Lower leg skin (tissue), 4 donors: ENCODE results near the gene MRPS16. TPM values are rescaled to one million over a fixed set of nuclear protein-coding genes. Genes with fewer than 3 reads are reported as not detected.
A peak's percentile ranks its signal among the peaks of the same experiment; 100 is the strongest.

Experiments used
- DNase-seq, 2 donors: peaks; one replicate each; pipeline ENCODE4 v3.0.0-alpha.2; 2019; ENCODE audit warnings: low spot score in 2 of 2
- H3K4me3 ChIP-seq: fragments of 200-600 bp; sonication (generic); 2 replicates; pipeline ENCODE4 v1.5.1; 2017; ENCODE audit warnings: mild to moderate bottlenecking, low read depth; ENCODE audit not compliant: poor library complexity, severe bottlenecking
- POLR2A ChIP-seq, 2 donors: fragments of 450-650 bp; IDR thresholded peaks; one replicate each; pipeline ENCODE4 v1.6.1; 2016 to 2017; ENCODE audit warnings: antibody characterized with exemption in 2 of 2, mild to moderate bottlenecking in 1 of 2, moderate library complexity in 1 of 2
- WGBS, 2 donors: methylation state at CpG; one replicate each; pipeline ENCODE4 v1.1.5; 2018; 5-methylcytosine and 5-hydroxymethylcytosine counted together
- intact Hi-C: fragments of 100-400 bp; cut with DNase I; formaldehyde crosslinking; loops from one replicate; pipeline ENCODE4 v1.15.0; 2023; ENCODE audit warnings: low total_unique reads
- total RNA-seq, 4 donors: library from RNA; depleted of rRNA; stranded (reverse); fragments of >200 nt; gene quantifications; one replicate each; pipeline ENCODE4 v1.1.0, GENCODE V29; 2016
- TF ChIP-seq, protein P1 (sequence below), 3 donors: fragments of 450-650 bp; IDR thresholded peaks; one replicate each; pipeline ENCODE4 v1.5.1; 2016; ENCODE audit warnings: antibody characterized with exemption in 3 of 3, mild to moderate bottlenecking in 3 of 3, moderate library complexity in 2 of 3

MRPS16 gene
- total RNA-seq, 4 donors from 2014 or later, result 25.3 to 43.3 (median 40.0) TPM

DNA sequence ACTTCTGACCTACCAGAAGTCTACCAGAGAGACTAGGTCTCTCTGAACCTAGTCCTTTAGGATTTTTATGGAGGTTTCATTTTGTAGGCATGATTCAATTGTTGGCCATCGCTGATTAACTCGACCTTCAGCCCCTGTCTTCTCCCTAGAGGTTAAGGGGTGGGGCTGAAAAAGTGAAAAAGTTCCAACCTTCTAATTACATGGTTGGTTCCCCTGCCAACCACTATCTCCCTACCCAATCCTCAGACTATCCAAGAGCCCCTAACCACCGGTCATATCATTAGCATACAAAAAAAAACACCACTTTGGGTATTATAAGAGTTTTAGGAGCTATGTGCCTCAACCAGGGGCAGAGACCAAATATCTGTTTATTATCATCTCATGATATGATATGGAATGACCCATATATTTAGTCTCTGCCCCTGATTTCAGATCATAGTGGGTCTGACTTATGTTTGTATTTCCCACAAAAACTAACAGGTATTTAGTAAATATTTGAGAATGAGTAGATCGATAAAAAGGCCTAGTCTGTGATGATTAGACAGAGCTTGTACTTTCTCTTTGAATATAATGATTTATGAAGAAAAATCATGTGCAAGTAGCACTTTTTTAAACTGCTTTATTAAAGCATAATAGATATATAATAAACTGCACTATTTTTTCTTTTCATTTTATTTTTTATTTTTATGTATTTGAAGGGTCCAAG lies 41.2 kb downstream of the MRPS16 start:
- no peak for DNase-seq
- 80 to 84% methylated on average over 4 of the region's 4 CpGs for WGBS, 2 donors
- no peak overlapping the region for H3K4me3 ChIP-seq
- TF ChIP-seq POLR2A (IDR thresholded peaks at IDR 0.05), result no peak
- TF ChIP-seq, protein P1, sequence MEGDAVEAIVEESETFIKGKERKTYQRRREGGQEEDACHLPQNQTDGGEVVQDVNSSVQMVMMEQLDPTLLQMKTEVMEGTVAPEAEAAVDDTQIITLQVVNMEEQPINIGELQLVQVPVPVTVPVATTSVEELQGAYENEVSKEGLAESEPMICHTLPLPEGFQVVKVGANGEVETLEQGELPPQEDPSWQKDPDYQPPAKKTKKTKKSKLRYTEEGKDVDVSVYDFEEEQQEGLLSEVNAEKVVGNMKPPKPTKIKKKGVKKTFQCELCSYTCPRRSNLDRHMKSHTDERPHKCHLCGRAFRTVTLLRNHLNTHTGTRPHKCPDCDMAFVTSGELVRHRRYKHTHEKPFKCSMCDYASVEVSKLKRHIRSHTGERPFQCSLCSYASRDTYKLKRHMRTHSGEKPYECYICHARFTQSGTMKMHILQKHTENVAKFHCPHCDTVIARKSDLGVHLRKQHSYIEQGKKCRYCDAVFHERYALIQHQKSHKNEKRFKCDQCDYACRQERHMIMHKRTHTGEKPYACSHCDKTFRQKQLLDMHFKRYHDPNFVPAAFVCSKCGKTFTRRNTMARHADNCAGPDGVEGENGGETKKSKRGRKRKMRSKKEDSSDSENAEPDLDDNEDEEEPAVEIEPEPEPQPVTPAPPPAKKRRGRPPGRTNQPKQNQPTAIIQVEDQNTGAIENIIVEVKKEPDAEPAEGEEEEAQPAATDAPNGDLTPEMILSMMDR (IDR thresholded peaks at IDR 0.05), result no peak
- intact Hi-C loops, result no loop called here

DNA sequence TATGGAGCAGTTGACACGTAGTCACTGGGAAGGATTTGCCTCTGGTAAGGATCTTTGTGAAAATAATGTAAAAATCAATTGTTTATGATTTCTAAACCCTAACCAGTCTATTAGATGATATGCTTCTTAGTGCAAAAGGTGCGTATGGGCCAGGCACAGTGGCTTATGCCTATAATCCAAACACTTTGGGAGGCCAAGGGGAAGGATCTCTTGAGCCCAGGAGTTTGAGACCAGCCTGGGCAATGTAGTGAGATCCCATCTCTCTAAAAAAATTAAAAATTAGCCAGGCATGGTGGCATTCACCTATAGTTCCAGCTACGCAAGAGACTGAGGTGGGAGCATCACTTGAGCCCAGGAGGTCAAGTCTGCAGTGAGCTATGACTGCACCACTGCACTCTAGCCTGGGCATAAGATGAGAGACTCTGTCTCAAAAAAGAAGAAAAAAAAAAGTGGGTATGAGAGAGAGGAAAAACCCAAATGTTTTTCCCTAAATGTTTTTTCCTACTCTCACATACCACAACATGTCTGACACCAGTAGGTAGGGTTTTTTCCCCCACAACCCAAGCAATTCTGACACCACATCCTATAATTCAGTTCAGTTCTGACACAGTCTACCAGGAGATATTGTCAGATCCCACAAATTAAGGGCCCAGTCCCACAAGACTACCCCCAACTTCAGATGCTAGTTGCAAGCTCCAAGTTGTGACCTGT lies 41.9 kb downstream of the MRPS16 start:
- 89 to 95% methylated on average over 3 of the region's 3 CpGs for WGBS, 2 donors
- no peak overlapping the region for H3K4me3 ChIP-seq
- TF ChIP-seq POLR2A (IDR thresholded peaks at IDR 0.05), result no peak
- TF ChIP-seq, protein P1 (IDR thresholded peaks at IDR 0.05), result no peak
- intact Hi-C loops, result no loop called here
- DNase-seq, result no peak

DNA sequence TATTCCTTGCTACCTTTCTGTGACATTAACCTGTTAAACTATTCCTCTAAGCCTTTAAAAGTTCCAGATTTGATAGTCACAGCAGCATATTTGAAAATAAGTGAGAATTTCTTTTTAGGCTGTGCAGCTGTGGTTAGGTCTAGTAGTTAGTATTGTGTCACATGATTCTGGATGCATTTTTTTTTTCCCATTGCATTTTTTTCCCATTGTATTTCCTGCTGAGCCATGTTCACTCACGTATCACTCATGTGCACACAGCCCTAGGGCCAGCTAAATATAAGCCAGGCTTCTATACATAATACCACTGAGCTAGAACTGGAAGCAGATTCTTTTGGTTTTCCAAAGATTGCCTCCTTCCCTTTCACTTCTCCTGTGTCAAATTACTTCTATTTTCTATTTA lies 42.7 kb downstream of the MRPS16 start:
- no peak for DNase-seq
- 45 to 53% methylated on average over 1 of the region's 1 CpG for WGBS, 2 donors
- intact Hi-C loops, result no loop called here
- no peak overlapping the region for H3K4me3 ChIP-seq
- TF ChIP-seq, protein P1 (IDR thresholded peaks at IDR 0.05), result no peak
- TF ChIP-seq POLR2A (IDR thresholded peaks at IDR 0.05), result no peak

DNA sequence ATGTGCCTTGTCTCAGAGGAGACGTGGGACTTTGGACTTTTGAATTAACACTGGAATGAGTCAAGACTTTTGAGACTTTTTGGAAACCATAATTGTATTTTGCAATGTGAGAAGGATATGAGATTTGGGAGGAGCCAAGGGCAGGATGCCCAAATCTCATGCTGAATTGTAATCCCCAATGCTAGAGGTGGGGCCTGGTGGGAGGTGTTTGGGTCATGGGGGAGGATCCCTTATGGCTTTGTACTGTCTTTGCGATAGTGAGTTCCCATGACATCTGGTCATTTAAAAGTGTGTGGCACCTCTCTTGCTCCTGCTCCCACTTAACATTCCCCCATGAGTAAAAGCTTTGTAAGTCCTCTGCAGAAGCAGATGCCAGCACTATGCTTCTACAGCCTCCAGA lies 44.6 kb downstream of the MRPS16 start:
- TF ChIP-seq POLR2A (IDR thresholded peaks at IDR 0.05), result no peak
- TF ChIP-seq, protein P1 (IDR thresholded peaks at IDR 0.05), result no peak
- WGBS, 2 donors, result 39 to 44% methylated on average over 2 of the region's 2 CpGs
- peak in 1 of 2 donors; percentile 22 for DNase-seq
- intact Hi-C loops, result no loop called here
- no peak overlapping the region for H3K4me3 ChIP-seq

DNA sequence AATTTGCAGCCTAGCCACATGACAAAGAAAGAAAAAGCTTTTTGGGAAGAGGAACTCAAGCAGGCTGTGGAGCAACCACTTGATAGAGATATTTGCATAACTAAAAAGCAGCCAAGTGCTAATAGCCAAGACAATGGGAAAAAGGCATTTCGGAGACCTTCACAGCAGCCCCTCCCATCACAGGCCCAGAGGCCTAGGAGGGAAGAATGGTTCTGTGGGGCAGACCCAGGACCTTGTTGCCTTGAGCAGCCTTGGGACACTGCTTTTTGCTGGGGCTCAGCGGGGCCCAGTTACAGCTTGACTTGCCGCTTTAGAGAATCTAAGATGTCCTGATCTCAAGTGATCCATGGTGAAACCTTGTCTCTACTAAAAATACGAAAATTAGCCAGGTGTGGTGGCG lies 46.1 kb downstream of the MRPS16 start:
- no peak for DNase-seq
- WGBS, 2 donors, result 96 to 97% methylated on average over 5 of the region's 5 CpGs
- no peak overlapping the region for H3K4me3 ChIP-seq
- intact Hi-C loops, result no loop called here
- TF ChIP-seq, protein P1 (IDR thresholded peaks at IDR 0.05), result no peak
- TF ChIP-seq POLR2A (IDR thresholded peaks at IDR 0.05), result no peak
